Suprapubic skin (tissue), 3 donors: Measurements from ENCODE around the gene IL5.

Experiments used
- POLR2A ChIP-seq, 2 donors: fragments of 450-650 bp; IDR thresholded peaks; one replicate each; pipeline ENCODE4 v1.6.1; 2017; ENCODE audit warnings: antibody characterized with exemption in 2 of 2, mild to moderate bottlenecking in 2 of 2, moderate library complexity in 2 of 2
- TF ChIP-seq, protein P1 (sequence below), 2 donors: fragments of 200-600 bp in 1 of 2; fragments of 450-650 bp in 1 of 2; sonication (generic) in 1 of 2; IDR thresholded peaks; one replicate each; pipeline ENCODE4 v1.5.1; 2016 to 2019; ENCODE audit warnings: antibody characterized with exemption in 2 of 2, mild to moderate bottlenecking in 1 of 2, moderate library complexity in 1 of 2

DNA sequence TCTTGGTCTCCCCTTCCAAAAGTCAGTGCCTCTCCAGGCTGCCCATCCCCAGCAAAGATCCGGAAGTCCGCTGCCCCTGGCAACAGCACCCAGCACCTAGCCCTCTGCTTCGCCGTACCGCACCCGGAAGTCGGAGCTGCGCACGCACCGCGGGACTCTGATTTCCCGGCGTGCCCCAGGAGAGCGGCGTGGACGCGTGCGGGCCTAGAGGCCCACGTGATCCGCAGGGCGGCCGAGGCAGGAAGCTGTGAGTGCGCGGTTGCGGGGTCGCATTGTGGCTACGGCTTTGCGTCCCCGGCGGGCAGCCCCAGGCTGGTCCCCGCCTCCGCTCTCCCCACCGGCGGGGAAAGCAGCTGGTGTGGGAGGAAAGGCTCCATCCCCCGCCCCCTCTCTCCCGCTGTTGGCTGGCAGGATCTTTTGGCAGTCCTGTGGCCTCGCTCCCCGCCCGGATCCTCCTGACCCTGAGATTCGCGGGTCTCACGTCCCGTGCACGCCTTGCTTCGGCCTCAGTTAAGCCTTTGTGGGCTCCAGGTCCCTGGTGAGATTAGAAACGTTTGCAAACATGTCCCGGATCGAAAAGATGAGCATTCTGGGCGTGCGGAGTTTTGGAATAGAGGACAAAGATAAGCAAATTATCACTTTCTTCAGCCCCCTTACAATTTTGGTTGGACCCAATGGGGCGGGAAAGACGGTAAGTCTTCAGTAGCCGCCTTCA is 13.6 kb upstream of the IL5 start, which contains the start of gene RAD50:
- TF ChIP-seq, protein P1, sequence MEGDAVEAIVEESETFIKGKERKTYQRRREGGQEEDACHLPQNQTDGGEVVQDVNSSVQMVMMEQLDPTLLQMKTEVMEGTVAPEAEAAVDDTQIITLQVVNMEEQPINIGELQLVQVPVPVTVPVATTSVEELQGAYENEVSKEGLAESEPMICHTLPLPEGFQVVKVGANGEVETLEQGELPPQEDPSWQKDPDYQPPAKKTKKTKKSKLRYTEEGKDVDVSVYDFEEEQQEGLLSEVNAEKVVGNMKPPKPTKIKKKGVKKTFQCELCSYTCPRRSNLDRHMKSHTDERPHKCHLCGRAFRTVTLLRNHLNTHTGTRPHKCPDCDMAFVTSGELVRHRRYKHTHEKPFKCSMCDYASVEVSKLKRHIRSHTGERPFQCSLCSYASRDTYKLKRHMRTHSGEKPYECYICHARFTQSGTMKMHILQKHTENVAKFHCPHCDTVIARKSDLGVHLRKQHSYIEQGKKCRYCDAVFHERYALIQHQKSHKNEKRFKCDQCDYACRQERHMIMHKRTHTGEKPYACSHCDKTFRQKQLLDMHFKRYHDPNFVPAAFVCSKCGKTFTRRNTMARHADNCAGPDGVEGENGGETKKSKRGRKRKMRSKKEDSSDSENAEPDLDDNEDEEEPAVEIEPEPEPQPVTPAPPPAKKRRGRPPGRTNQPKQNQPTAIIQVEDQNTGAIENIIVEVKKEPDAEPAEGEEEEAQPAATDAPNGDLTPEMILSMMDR (IDR thresholded peaks at IDR 0.05) = no peak
- peak in 1 of 2 donors; percentile 80 for TF ChIP-seq POLR2A (IDR thresholded peaks at IDR 0.05)
